GM19023 (cell line): Measurements from ENCODE around the gene ATP13A3.
A peak's percentile ranks its signal among the peaks of the same experiment; 100 is the strongest.

ENCODE experiments used
- ATAC-seq: cut with Tn5 transposase; IDR thresholded peaks from one replicate; pipeline ENCODE4 v1.9.1; 2021; ENCODE audit warnings: mild to moderate bottlenecking, moderate library complexity; ENCODE audit not compliant: unreplicated experiment

ATP13A3 gene

DNA sequence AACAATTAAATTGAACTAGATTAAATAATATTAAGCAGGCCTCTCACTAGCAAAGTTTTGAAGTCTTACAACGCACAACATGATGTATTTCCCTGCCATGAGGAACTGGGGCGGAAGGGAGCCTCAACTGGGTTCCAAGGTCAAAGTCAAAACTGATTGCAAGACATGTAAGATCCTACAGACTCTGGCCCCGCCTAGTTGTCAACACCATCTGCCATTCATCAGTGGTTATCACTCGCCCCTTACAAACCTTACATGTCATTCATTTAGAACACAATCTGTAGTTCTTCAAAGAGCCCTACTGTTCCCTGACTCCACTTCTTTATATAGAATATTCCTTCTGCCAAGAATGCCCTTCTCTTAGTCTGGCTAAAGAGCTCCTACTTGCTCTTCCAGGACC is 10.0 kb downstream of the ATP13A3 start:
- no peak for ATAC-seq

DNA sequence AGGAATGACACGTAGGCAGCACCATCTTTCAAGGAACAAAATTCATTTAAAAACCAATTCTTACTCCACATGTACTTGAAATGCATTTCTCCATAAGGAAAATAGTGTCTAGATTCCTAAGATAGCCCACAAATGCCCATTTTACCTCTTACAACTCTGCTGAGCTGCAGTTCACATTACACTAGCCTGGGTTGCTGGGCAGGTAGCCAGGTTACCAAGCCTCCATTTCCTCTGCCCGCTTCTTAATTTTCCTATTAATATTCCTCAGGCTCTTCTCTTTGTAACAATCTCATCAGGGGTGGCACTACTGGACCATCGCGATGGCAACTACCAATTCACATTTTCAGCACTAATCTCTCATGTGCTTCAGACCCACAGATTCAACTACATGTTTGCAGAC is 10.8 kb downstream of the ATP13A3 start:
- no peak for ATAC-seq

DNA sequence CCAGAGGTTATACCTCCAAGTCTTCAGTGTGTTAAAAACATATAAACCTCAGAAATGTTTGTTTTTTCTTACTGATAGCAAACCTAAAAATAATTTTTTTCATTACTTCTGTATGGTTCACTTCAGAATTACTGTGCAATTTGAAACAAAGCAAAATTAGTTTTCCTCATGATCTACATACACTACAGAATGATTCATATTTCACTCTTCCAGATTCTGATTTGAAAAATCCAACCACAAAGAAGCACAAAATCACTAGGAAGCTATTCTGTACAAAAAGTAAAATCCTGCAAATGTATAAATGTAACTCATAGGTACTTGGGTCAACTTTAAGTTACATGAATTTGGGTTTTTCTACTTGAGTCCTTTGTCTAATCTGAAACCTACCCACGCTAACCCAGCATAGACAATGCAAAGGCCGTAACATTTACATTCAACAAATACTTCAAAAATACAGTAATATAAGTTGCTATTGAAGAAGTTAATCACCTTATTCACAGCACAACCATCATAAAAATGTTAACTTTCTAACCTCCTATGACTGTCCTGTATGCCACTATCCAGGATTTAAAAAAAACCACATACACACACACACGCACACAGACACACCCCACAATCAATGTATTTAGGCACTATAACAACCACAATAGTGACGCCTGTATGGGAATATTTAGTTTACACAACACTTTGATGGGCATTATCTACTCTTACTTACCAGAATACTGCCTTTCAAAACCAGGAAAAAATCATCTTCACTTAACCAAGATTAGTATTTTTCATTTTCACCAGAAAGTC is 11.5 kb downstream of the ATP13A3 start:
- no peak for ATAC-seq

DNA sequence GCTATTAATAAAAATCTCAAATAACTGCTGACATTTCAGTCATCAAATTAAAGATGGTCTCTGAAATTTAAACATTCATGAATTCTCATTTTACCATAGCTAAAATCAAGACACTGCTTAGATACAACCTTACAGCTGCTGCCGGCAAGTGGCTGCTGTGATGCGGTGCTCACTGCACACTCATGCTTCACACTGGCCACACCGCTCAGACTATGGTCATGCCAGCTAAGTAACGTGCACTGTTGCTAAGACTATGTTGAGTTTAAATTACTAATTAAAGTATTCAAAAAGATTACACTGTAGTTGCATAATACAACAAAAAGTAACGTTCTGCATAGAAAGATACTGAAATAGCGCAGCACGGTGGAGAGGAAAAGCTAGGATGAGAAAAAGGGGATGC is 12.1 kb downstream of the ATP13A3 start:
- no peak for ATAC-seq

DNA sequence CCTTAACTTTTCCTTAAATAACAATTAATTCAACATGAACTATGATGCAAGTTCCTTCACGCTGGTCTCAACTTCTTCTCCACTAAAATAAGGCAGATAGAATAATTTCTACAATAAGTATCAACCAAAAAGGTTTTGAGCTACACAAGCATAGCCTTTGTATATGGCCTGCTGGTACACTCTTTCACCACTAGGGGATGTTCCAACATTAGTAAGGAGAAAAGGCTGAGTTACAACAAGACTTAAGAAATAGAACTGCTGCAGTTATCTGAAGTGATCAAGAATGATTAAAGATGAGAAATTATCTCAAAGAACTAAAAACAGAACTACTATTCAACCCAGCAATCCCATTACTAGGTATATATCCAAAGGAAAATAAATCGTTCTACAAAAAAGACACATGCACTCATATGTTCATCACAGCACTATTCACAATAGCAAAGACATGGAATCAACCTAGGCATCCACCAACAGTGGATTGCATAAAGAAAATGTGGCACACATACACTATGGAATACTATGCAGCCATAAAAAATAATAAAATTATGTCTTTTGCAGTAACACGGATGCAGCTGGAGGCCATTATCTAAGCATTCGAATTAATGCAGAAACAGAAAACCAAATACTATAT is 14.4 kb downstream of the ATP13A3 start:
- peak; percentile 71 for ATAC-seq

DNA sequence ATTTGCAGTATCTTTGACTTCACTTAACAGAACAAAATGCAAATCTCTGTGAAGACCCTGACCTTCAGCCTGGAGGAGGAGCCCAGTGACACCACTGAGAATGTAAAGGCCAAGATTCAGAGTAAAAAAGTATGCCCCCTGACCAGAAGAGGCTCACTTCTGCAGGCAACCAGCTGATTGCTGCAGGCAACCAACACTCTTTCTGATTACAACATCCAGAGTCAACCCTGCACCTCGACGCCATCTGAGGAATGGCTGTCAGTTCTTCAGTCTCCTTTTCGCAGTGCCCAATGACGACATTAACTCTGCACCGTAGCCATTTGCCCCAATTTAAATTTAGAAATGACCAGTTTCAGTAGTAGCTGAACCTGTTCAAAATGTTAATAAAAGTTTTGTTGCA is 14.9 kb downstream of the ATP13A3 start:
- no peak for ATAC-seq

DNA sequence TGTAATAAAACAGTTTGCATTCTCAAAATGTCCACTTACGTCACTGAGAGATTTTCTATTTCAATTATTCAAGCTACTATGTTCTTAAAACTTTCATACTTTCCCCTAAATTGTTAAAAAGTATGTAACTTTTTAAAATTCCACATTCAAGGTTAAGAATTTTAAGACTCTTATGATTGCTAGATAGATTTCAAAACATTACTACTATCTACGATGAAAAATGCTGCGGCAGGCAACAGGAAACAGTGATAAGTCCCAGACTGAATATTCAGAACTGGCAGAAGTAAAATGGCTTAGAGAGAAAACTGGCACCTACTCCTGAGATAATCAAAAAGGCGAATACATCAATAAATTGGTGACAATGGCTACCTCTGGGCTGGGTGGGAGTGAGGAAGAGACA is 16.2 kb downstream of the ATP13A3 start:
- ATAC-seq, result no peak

DNA sequence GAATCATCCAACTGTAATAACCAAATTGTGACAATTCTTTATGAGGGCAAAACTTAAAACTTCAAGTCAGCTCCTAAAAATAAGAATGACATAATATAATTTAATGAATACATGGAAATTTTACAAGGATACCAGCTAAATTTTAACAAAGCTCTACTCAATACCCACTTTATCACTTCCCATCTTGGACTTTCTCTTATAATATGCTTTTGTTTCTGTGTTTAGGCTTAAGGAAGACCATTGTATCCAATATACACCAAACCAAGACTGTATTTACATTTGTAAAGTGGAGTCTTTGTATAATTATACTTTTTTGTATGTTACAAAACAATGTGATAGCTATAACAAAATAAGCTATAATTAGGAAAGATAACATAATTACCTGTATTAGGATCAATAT is 16.8 kb downstream of the ATP13A3 start:
- ATAC-seq, result no peak

DNA sequence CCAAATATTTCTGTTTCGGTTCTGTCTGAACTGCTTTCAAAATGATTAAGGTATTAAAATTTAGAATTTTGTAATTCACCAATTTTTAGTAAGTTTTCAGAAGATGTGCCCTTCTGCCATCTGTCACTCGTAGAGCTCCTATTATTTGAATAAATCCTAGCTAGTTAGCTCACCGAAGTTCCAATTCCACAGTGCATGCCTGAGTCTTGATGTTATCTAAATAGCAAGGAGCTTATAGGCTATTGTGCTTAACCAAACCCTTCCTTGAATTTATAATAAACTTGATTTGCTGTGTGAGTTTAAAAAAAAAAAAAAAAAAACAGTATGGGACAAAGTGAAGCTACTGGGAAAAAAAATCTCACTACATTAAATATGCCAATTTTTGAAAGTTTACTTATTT is 18.7 kb downstream of the ATP13A3 start:
- no peak for ATAC-seq

DNA sequence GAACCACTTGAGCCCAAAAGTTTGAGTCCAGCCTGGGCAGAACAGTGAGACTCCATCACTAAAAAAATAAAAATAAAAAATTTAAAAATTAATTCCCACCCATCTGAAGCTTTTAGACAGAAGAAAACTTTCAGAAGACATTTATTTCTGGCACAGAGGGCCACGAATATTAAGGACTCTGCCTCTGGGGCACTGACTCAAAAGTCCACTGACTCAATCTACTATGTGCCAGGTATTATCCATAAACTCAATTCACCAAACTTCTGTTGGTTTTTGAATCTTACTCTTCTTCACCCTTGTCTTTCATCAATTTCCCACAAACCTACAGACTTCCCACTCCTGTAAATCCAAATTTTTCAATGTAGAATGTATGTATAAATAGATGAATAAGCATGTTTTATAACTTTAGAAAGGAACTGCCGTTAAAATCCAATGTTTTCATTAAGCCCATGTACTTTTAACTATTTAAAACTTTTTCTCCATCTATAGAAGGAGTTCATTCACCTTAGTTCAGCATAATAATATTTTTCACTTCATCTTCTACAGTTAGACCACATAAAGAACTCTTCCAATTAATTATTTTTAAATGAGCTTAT is 19.9 kb downstream of the ATP13A3 start:
- ATAC-seq, result no peak

DNA sequence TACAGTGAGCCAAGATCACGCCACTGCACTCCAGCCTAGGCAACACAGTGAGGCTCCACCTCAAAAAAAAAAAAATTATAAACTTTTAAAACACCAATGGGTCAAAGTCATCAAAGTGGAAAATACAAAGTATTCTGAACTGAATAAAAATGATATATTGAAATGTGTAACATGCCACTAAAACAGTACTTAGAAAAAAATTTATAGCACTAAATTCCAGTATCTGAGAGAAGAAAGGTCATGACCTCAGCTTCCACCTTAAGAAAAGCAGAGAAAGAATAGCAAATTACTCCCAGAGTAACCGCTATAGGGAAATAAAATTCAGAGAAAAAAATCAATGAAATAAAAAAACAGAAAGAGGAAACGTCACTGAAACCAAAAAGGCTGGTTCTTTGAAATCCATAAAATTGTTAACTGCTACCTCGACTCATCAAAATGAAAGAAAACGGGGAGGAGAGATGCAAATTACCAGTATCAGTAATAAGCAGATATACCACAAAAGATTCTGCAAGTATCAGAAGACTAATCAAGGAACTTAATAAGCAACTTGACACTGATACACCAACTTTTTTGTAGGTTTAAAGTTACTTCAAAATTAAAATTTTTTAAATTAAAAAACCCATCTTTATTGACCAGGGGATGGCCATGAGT is 20.8 kb downstream of the ATP13A3 start:
- no peak for ATAC-seq

DNA sequence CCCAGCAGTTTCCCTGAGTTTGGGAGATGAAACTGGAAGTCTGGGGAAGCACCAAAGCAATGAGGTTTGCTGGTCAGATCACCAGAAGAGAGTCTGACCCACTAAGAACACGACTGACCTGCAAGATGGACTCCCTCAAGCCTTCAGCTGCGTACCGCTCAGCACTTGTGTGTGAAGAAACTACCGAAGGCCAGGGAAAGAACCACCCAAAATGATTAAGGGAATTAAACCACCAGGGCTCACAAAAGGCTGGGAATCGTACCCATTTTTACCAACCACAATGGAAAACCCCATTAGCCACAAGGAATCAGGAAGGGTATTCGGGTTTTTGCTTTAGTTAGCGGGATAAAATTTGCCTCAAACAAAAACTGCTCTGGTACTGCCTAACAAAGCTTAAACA is 21.6 kb downstream of the ATP13A3 start:
- ATAC-seq, result no peak

DNA sequence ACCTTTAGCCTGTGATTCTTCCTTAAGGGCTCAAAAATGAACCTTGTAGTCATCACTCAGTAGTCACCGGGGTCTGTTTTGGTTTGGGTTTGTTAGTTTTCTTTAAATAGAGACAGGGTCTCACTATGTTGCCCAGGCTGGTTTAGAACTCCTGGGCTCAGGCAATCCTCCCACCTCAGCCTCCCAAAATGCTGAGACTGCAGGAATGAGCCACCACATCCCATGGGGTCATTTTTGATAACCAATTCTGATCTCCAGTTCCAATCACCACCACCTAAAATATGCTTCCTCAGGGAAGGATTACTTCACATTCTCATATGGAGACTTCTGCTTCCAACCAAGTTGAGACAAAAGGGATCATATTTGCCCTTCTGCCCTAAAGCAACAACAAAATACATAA is 22.1 kb downstream of the ATP13A3 start:
- no peak for ATAC-seq

DNA sequence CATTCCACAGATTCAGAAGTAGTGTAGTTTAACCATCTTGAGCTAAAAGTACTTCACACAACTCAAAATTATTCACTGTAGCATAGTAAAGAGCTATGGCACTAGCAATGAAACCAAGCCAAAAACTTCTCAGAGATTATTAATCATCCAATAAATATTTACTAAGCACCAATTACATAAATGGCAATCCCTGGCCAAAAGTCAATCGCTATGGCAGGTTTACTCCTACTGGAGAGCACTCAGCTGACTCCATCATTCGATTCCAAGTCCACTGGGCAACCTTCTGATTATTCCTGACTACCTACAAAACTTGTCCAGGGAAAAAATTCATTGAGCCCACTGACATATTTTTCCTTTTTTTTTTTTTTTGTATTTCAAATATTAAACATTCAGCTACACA is 23.9 kb downstream of the ATP13A3 start:
- no peak for ATAC-seq

DNA sequence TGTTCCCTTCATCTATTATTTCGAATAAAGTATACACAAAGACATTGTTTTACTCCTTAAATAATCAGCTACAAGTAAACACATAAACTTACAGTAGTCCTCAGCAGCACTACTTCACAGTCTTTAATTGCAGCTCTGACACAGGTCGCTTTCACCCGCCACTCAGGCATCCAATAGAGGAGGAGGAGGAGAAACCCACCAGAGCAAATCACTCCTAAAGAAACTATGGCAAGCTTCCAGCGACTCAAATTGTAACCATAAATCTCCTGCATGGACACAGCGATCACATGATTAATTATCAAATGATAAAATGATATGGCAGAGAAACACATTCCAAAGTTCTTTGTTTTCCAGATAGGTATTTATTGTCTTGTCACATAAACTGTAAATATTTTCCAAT is 26.2 kb downstream of the ATP13A3 start:
- no peak for ATAC-seq

DNA sequence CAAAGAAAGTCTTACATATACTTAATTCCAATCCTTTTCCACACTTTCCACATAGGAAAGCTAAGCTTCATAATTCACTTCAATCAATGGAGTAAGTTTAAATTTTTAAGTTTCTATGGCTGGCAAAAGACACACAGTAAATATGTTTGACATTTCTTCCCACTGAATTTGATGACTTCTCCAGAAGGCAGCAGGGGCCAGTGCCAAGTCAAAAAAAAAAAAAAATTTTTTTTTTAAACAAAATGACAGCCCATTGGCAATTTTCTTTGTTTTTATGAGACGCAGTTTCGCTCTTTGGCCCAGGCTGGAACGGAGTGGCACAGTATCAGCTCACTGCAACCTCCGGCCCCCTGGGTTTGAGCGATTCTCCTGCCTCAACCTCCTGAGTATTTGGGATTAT is 28.7 kb downstream of the ATP13A3 start:
- ATAC-seq, result no peak

DNA sequence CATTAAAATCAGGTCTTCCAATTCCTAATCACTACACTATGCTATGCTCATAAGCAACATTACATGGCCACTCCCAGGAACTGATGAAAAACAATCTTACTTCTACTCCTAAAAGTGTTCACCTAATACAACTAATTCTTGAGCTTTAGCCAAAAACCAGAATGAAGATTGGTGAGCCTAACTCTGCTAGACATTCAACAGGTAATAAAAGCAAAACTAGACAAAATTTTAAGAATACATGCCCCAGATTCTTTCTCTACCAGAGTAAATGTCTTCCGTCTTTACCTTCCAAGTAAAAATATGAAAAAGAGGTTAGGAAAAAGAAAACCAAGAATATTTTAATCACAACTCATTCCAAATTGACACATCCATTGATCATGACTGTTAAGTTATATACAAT is 31.3 kb downstream of the ATP13A3 start:
- no peak for ATAC-seq

DNA sequence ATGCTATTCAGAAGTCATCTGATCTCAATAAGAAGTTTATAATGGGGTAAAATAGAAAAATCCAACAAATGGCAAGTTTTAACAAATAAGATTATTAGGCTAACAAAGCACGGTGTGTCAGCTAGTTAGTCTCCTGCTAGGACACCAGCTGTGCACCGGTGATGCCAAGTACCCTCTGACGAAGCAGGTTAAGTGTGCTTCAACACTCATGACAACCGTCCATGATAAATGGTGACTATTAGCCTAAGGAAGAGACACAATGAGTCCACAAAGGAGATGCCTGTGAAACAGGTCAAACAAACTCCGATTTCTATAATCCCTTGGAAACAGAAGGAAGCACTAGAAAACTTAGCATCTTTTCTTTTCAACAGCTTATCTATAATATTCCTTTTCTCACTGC is 36.5 kb downstream of the ATP13A3 start:
- ATAC-seq, result no peak

DNA sequence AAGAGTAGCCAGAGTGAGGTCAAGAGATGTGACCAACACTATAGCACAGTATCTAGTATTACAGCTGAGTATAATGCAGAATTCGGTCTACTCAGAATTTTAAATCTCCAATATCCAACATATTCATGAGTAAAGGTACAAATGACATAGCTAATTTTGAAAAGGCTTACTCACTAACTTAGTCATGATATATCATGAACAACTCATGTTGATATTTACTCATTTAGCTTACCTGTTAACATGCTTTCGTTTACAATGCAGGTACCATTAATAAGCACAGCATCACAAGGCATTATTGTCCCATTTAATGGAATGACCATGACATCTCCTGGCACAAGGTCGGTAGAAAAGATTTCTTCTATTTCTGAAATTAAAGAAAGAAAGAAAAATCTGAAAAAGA is 36.9 kb downstream of the ATP13A3 start:
- ATAC-seq, result no peak

DNA sequence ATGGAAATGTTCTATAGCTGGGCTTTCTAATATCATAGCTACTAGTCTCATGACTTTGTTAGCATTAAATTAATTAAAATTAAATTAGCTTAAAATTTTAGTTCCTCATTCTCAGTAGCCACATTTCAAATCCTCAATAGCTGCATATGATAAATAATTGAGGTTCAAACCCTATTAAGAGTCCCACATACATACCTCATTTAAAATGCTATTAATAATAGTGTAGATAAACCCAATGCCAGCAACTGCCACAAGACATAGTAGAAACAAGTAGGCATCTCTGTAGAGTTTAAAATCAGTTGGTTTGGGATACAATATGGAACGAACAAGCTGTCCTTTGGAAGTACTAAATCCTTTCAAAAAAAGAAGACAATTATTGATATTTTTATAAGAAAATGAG is 39.1 kb downstream of the ATP13A3 start:
- no peak for ATAC-seq

DNA sequence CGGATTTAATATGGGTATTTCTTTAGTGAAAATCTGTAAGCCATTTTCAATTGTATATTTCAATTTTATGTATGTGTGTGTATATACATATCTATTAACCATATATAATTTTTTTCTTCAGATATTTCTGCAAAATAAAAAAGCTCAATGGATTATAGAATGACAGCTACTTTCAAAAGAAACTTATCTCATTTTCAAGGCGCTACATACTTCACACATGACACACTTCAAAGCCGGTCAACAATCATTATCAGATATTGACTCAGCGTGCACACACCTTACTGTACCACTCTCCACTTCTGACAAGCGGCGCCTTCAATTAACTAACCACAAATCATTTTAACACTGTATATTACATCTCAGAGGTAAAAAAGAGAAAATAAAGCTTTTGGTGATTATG is 39.6 kb downstream of the ATP13A3 start:
- no peak for ATAC-seq

DNA sequence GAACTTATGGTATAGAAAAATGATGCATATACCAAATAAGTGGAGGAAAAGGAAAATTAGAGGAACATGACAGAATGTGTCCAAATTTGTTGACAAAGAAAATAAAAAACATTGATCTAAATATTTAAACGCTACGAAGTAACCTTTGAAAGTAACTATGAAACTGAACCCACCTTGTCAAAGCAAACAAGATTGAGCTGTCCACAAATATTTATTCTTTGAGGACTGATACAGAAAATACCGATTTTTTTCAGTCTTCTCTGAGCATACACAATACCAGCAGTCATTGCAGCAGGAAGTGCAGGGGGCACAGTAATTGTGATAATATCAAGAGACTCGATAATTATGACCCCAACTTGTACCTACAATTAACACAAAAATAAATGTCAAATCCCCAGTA is 40.0 kb downstream of the ATP13A3 start:
- no peak for ATAC-seq
